HUES6 (cell line): ENCODE data around the gene DRAP1.

Source experiments
- H3K27ac ChIP-seq: 2 replicates; pipeline ENCODE4 v1.7.0; 2013; ENCODE audit warnings: low read depth, mild to moderate bottlenecking, low read length, inconsistent platforms
- H3K27me3 ChIP-seq: 2 replicates; pipeline ENCODE4 v1.6.1; 2013; ENCODE audit warnings: low read length; ENCODE audit not compliant: control insufficient read depth, insufficient read depth
- H3K36me3 ChIP-seq: 2 replicates; pipeline ENCODE4 v1.6.1; 2013; ENCODE audit warnings: low read length; ENCODE audit not compliant: control insufficient read depth, insufficient read depth
- H3K4me1 ChIP-seq: 2 replicates; pipeline ENCODE4 v1.6.1; 2013; ENCODE audit warnings: low read length; ENCODE audit not compliant: control insufficient read depth, insufficient read depth
- H3K4me3 ChIP-seq: 2 replicates; pipeline ENCODE4 v1.5.1; 2013; ENCODE audit warnings: low read depth, low read length
- H3K9ac ChIP-seq: one replicate; pipeline ENCODE4 v1.6.1; 2013; ENCODE audit warnings: mild to moderate bottlenecking, low read length
- H3K9me3 ChIP-seq: 2 replicates; pipeline ENCODE4 v1.6.1; 2013; ENCODE audit warnings: low read depth, low read length; ENCODE audit not compliant: control insufficient read depth, insufficient read depth

Gene DRAP1

GRCh38 chr11:65915101-65915820, 4.0 kb upstream of the DRAP1 start:
- no peaks in the 10 kb centered on the region for H3K27me3 ChIP-seq
- H3K9me3 ChIP-seq, result no peaks in the 10 kb centered on the region
- peaks cover 43% of the 10 kb centered on the region for H3K4me1 ChIP-seq
- peak overlapping the region; percentile 71 for H3K9ac ChIP-seq
- H3K36me3 ChIP-seq, result no peaks in the 10 kb centered on the region
- H3K4me3 ChIP-seq, result peak overlapping the region; percentile 29; the same call in 1 of the 2 replicates
- no peak overlapping the region for H3K27ac ChIP-seq

- Histone ChIP-seq H3K4me3 (peak overlapping the region; percentile 29; the same call in 1 of the 2 replicates), H3K9ac (peak overlapping the region; percentile 71), H3K9me3 (no peaks in the 10 kb centered on the region), H3K36me3 (0 out of 2 replicates have a peak, but pooled peaks cover 5% of the 10 kb centered on the region), H3K4me1 (peaks cover 47% of the 10 kb centered on the region), H3K27ac (peak overlapping the region; percentile 7; the same call in 1 of the 2 replicates), H3K27me3 (no peaks in the 10 kb centered on the region)
These were observed 3.4 kb upstream of the DRAP1 start for GRCh38 chr11:65915821-65916251.

- Histone ChIP-seq H3K27me3 (no peaks in the 10 kb centered on the region), H3K4me1 (peaks cover 46% of the 10 kb centered on the region), H3K27ac (no peak overlapping the region), H3K9ac (peak overlapping the region; percentile 71), H3K9me3 (no peaks in the 10 kb centered on the region), H3K36me3 (0 out of 2 replicates have a peak, but pooled peaks cover 6% of the 10 kb centered on the region), H3K4me3 (peak overlapping the region; percentile 29; the same call in 1 of the 2 replicates)
These were observed 2.8 kb upstream of the DRAP1 start for GRCh38 chr11:65916391-65916790.

GRCh38 chr11:65917077-65917433, 2.2 kb upstream of the DRAP1 start:
- Histone ChIP-seq H3K9ac (no peak overlapping the region), H3K9me3 (no peaks in the 10 kb centered on the region), H3K36me3 (peaks cover 9% of the 10 kb centered on the region; the same call in 1 of the 2 replicates), H3K4me1 (peaks cover 39% of the 10 kb centered on the region), H3K27ac (no peak overlapping the region), H3K27me3 (no peaks in the 10 kb centered on the region), H3K4me3 (no peak overlapping the region)

- peak overlapping the region; percentile 96 for H3K4me3 ChIP-seq
- H3K4me1 ChIP-seq, result peaks cover 37% of the 10 kb centered on the region
- H3K9ac ChIP-seq, result peak overlapping the region; percentile 90
- no peaks in the 10 kb centered on the region for H3K9me3 ChIP-seq
- H3K27ac ChIP-seq, result no peak overlapping the region
- no peaks in the 10 kb centered on the region for H3K27me3 ChIP-seq
- H3K36me3 ChIP-seq, result peaks cover 14% of the 10 kb centered on the region
These were observed 1.6 kb upstream of the DRAP1 start for GRCh38 chr11:65917434-65918210.

- Histone ChIP-seq H3K27ac (peak within 1 kb of the TSS; percentile 85), H3K9ac (peak within 1 kb of the TSS; percentile 90), H3K36me3 (peaks cover 23% of the 10 kb centered on the region), H3K4me1 (peaks cover 37% of the 10 kb centered on the region), H3K27me3 (no peaks in the 10 kb centered on the region), H3K4me3 (peak within 1 kb of the TSS; percentile 96), H3K9me3 (no peaks in the 10 kb centered on the region)
These were observed 750 bp upstream of the DRAP1 start, which contains the start of gene C11orf68 for GRCh38 chr11:65918211-65919140. C11orf68 (minus strand) TSS chr11:65919062; CDS start chr11:65919031, 31 bp downstream.

- H3K36me3 ChIP-seq, result peaks cover 24% of the 10 kb centered on the region
- peak overlapping the region; percentile 82 for H3K4me3 ChIP-seq
- H3K27ac ChIP-seq, result no peak overlapping the region
- peaks cover 36% of the 10 kb centered on the region for H3K4me1 ChIP-seq
- H3K9me3 ChIP-seq, result no peaks in the 10 kb centered on the region
- H3K27me3 ChIP-seq, result no peaks in the 10 kb centered on the region
- H3K9ac ChIP-seq, result peak overlapping the region; percentile 70
These were observed 546 bp downstream of the DRAP1 start for GRCh38 chr11:65919573-65920371.

GRCh38 chr11:65920372-65920802, 1.2 kb downstream of the DRAP1 start:
- Histone ChIP-seq H3K36me3 (peaks cover 24% of the 10 kb centered on the region), H3K9me3 (no peaks in the 10 kb centered on the region), H3K4me1 (peaks cover 30% of the 10 kb centered on the region), H3K4me3 (peak overlapping the region; percentile 82), H3K27me3 (no peaks in the 10 kb centered on the region), H3K27ac (no peak overlapping the region), H3K9ac (peak overlapping the region; percentile 70)

GRCh38 chr11:65921033-65921555, 1.9 kb downstream of the DRAP1 start:
- Histone ChIP-seq H3K27me3 (no peaks in the 10 kb centered on the region), H3K9me3 (no peaks in the 10 kb centered on the region), H3K9ac (no peak overlapping the region), H3K36me3 (peaks cover 24% of the 10 kb centered on the region), H3K4me3 (no peak overlapping the region), H3K4me1 (peaks cover 23% of the 10 kb centered on the region), H3K27ac (no peak overlapping the region)

GRCh38 chr11:65921876-65922275, 2.6 kb downstream of the DRAP1 start:
- H3K9ac ChIP-seq, result no peak overlapping the region
- H3K4me3 ChIP-seq, result no peak overlapping the region
- H3K9me3 ChIP-seq, result no peaks in the 10 kb centered on the region
- peaks cover 24% of the 10 kb centered on the region for H3K36me3 ChIP-seq
- no peak overlapping the region for H3K27ac ChIP-seq
- H3K4me1 ChIP-seq, result peaks cover 20% of the 10 kb centered on the region
- no peaks in the 10 kb centered on the region for H3K27me3 ChIP-seq
